ENCODE data around the gene COPA. TPM values are rescaled to one million over a fixed set of nuclear protein-coding genes. Genes with fewer than 3 reads are reported as not detected.

COPA gene
- total RNA-seq, 1 experiment from 2014 or later: 141 TPM

DNA sequence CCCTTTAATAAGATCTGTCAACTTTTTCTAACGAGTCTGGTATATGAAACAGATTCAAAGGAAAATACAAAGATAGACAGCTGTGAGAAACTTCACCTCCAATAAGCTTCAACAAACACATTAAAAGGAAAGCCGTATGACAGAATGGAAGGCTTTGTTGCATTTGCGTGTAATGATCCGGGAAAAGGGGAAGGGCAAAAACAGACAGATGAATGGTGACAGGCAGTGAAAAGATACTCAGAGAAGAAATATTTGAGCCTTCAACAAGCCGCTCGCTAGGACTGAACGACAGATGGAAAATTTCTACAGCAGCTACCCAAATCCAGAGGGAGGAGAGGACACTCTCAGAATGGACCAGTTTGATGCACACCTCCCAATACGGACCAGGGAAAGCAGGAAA is 14.9 kb downstream of the COPA start:
- Histone ChIP-seq H3K36me3 (ENCODE audit: low read depth, low read length) (peaks cover 73% of the 10 kb centered on the region), H3K9ac (ENCODE audit: low read length) (no peak overlapping the region), H3F3A (ENCODE audit: low read length, unreplicated experiment) (no peaks in the 10 kb centered on the region), H3K9me2 (replicated peaks; ENCODE audit: low read length) (no peaks in the 10 kb centered on the region), H4K20me1 (ENCODE audit: low read length) (no peaks in the 10 kb centered on the region), H3K9me3 (ENCODE audit: low read length) (no peaks in the 10 kb centered on the region), H3K27ac (ENCODE audit: low read length) (no peak overlapping the region), H3K27me3 (ENCODE audit: low read length) (no peaks in the 10 kb centered on the region), H3K79me2 (ENCODE audit: low read length) (no peaks in the 10 kb centered on the region), H3K4me1 (ENCODE audit: insufficient read depth, low read length) (no peaks in the 10 kb centered on the region), H3K4me3 (ENCODE audit: low read length) (no peak overlapping the region), H2AFZ (ENCODE audit: low read length) (no peak overlapping the region), H3K4me2 (ENCODE audit: low read length) (no peak overlapping the region)
- ATAC-seq (no peak), DNase-seq (no peak)
- BruUV-seq (replicated peaks): no TSS peak
- TF ChIP-seq, protein P1, sequence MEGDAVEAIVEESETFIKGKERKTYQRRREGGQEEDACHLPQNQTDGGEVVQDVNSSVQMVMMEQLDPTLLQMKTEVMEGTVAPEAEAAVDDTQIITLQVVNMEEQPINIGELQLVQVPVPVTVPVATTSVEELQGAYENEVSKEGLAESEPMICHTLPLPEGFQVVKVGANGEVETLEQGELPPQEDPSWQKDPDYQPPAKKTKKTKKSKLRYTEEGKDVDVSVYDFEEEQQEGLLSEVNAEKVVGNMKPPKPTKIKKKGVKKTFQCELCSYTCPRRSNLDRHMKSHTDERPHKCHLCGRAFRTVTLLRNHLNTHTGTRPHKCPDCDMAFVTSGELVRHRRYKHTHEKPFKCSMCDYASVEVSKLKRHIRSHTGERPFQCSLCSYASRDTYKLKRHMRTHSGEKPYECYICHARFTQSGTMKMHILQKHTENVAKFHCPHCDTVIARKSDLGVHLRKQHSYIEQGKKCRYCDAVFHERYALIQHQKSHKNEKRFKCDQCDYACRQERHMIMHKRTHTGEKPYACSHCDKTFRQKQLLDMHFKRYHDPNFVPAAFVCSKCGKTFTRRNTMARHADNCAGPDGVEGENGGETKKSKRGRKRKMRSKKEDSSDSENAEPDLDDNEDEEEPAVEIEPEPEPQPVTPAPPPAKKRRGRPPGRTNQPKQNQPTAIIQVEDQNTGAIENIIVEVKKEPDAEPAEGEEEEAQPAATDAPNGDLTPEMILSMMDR (conservative IDR thresholded peaks at IDR 0.05; ENCODE audit: low read depth, low read length): no peak
- TF ChIP-seq EZH2phosphoT487 (IDR thresholded peaks at IDR 0.05; ENCODE audit: borderline replicate concordance, low read length): no peak
- TF ChIP-seq EZH2 (IDR thresholded peaks at IDR 0.05; ENCODE audit: low read length, unreplicated experiment): no peak
- ChIA-PET POLR2A (ENCODE audit: unreplicated experiment) (no interaction called here), CTCF (no interaction called here)
- intact Hi-C loops (cut with micrococcal nuclease): no loop called here

DNA sequence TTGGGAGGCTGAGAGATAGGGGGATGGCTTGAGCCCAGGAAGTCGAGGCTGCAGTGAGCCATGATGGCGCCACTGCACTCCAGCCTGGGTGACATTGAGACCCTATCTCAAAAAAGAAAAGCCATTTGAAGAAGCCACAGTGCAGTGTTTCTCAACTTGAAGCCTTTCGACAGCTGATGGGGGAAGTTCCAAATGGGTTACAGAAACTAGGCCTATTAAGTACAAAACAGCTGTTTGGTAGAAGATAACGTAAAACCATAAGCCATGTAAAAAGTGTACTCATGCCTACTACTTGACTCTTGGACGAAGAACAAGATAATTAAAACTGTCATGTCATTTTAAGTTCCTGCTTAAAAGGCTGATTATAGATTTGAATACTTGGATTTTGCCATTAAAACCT is 16.6 kb downstream of the COPA start:
- POLR2A ChIA-PET (ENCODE audit: unreplicated experiment): no interaction called here

DNA sequence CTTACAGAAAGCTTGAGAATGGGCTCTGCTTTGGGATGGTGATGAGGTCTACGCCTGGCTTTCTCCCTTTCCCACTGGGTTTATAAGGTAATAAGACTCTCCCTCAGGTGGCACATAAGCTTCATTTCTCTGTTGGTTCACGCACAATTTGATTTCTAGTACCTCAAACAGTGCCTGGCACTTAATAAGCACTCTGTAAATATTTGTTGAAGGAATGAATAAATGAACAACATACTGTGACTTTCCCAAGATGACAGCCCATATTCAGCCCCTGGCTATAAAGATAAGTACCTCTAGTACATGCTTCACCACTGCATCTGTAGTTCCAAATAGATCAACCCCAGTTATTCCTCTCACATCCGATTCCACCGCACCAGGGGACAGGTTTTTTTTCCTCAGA is 17.8 kb downstream of the COPA start:
- Histone ChIP-seq H3K9me2 (replicated peaks; ENCODE audit: low read length) (no peaks in the 10 kb centered on the region), H3K4me2 (ENCODE audit: low read length) (no peak overlapping the region), H4K20me1 (ENCODE audit: low read length) (0 out of 2 replicates have a peak, but pooled peaks cover 5% of the 10 kb centered on the region), H3K79me2 (ENCODE audit: low read length) (peaks cover 11% of the 10 kb centered on the region; the same call in 1 of the 2 replicates), H3K4me1 (ENCODE audit: insufficient read depth, low read length) (no peaks in the 10 kb centered on the region), H3K9ac (ENCODE audit: low read length) (no peak overlapping the region), H2AFZ (ENCODE audit: low read length) (no peak overlapping the region), H3K27me3 (ENCODE audit: low read length) (no peaks in the 10 kb centered on the region), H3K36me3 (ENCODE audit: low read depth, low read length) (peaks cover 61% of the 10 kb centered on the region), H3K27ac (ENCODE audit: low read length) (no peak overlapping the region), H3F3A (ENCODE audit: low read length, unreplicated experiment) (no peaks in the 10 kb centered on the region), H3K9me3 (ENCODE audit: low read length) (no peaks in the 10 kb centered on the region), H3K4me3 (ENCODE audit: low read length) (no peak overlapping the region)
- TF ChIP-seq EZH2phosphoT487 (IDR thresholded peaks at IDR 0.05; ENCODE audit: borderline replicate concordance, low read length) (no peak), EZH2 (IDR thresholded peaks at IDR 0.05; ENCODE audit: low read length, unreplicated experiment) (no peak)
- TF ChIP-seq, protein P1 (conservative IDR thresholded peaks at IDR 0.05; ENCODE audit: low read depth, low read length): no peak
- ChIA-PET POLR2A (ENCODE audit: unreplicated experiment) (no interaction called here), CTCF (no interaction called here)
- DNase-seq (no peak), ATAC-seq (no peak)
- intact Hi-C loops (cut with micrococcal nuclease): no loop called here
- BruUV-seq (replicated peaks): no TSS peak

More for the DNA sequence above, 16.6 kb downstream of the COPA start:
- Histone ChIP-seq H3K4me2 (ENCODE audit: low read length) (no peak overlapping the region), H3K9me3 (ENCODE audit: low read length) (no peaks in the 10 kb centered on the region), H3K9me2 (replicated peaks; ENCODE audit: low read length) (no peaks in the 10 kb centered on the region), H3K27ac (ENCODE audit: low read length) (no peak overlapping the region), H3K4me1 (ENCODE audit: insufficient read depth, low read length) (no peaks in the 10 kb centered on the region), H2AFZ (ENCODE audit: low read length) (no peak overlapping the region), H3F3A (ENCODE audit: low read length, unreplicated experiment) (no peaks in the 10 kb centered on the region), H4K20me1 (ENCODE audit: low read length) (no peaks in the 10 kb centered on the region), H3K9ac (ENCODE audit: low read length) (no peak overlapping the region), H3K79me2 (ENCODE audit: low read length) (peaks cover 4% of the 10 kb centered on the region; the same call in 1 of the 2 replicates), H3K4me3 (ENCODE audit: low read length) (no peak overlapping the region), H3K27me3 (ENCODE audit: low read length) (no peaks in the 10 kb centered on the region), H3K36me3 (ENCODE audit: low read depth, low read length) (peaks cover 65% of the 10 kb centered on the region)
- TF ChIP-seq, protein P1 (conservative IDR thresholded peaks at IDR 0.05; ENCODE audit: low read depth, low read length): no peak
- TF ChIP-seq EZH2phosphoT487 (IDR thresholded peaks at IDR 0.05; ENCODE audit: borderline replicate concordance, low read length): no peak
- no peak for TF ChIP-seq EZH2 (IDR thresholded peaks at IDR 0.05; ENCODE audit: low read length, unreplicated experiment)
- ATAC-seq: no peak
- intact Hi-C loops (cut with micrococcal nuclease): no loop called here
- no peak for DNase-seq
- CTCF ChIA-PET: no interaction called here
- no TSS peak for BruUV-seq (replicated peaks)
